Gastrocnemius medialis (tissue), 4 donors: ENCODE results near the gene CPS1.

Experiments
- POLR2A ChIP-seq, 2 donors: fragments of 450-650 bp; IDR thresholded peaks; one replicate each; pipeline ENCODE4 v1.6.1; 2017; ENCODE audit warnings: antibody characterized with exemption in 2 of 2, mild to moderate bottlenecking in 2 of 2, moderate library complexity in 2 of 2
- TF ChIP-seq, protein P1 (sequence below), 5 experiments: fragments of 450-650 bp in 3 of 5; fragments of 200-600 bp in 2 of 5; sonication (generic) in 2 of 5; IDR thresholded peaks in 4 of 5; conservative IDR thresholded peaks in 1 of 5; 1 replicate in 4 of 5; 2 replicates in 1 of 5; pipeline ENCODE4 v1.5.1; 2016 to 2019; ENCODE audit warnings: antibody characterized with exemption in 5 of 5, mild to moderate bottlenecking in 3 of 5, moderate library complexity in 3 of 5

DNA sequence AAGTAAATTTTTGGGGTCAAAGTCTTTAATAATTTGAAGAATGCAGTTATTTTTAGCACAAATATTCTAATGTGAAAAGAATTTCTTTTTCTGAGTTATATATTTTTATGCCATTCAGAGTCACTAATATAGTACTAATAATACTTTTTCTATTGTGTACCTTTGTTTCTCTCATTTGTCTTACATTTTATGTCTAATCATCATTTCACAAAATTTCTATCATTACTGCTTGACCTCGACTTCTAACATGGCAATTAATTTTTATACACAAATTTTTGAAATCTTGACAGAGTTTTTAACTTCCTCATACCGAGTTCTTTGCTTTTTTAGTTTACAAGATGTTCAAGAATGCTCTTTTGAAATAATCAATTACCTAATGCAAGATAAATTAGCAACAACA lies 8.4 kb upstream of the CPS1 start:
- no peak for TF ChIP-seq POLR2A (IDR thresholded peaks at IDR 0.05)
- TF ChIP-seq, protein P1, sequence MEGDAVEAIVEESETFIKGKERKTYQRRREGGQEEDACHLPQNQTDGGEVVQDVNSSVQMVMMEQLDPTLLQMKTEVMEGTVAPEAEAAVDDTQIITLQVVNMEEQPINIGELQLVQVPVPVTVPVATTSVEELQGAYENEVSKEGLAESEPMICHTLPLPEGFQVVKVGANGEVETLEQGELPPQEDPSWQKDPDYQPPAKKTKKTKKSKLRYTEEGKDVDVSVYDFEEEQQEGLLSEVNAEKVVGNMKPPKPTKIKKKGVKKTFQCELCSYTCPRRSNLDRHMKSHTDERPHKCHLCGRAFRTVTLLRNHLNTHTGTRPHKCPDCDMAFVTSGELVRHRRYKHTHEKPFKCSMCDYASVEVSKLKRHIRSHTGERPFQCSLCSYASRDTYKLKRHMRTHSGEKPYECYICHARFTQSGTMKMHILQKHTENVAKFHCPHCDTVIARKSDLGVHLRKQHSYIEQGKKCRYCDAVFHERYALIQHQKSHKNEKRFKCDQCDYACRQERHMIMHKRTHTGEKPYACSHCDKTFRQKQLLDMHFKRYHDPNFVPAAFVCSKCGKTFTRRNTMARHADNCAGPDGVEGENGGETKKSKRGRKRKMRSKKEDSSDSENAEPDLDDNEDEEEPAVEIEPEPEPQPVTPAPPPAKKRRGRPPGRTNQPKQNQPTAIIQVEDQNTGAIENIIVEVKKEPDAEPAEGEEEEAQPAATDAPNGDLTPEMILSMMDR (IDR thresholded peaks at IDR 0.05 in 4 of 5, conservative IDR thresholded peaks at IDR 0.05 in 1 of 5): no peak
